ENCODE measurements around the gene GDF9.
A peak's percentile ranks its signal among the peaks of the same experiment; 100 is the strongest.

GDF9 gene

GRCh38 chr5:132873119-132873929 is 7.1 kb upstream of the GDF9 start, which contains the start of gene LEAP2:
TSS of gene LEAP2 (plus strand) at chr5:132873668. CDS start at chr5:132873695, 27 bp downstream.
- no peak for TF ChIP-seq CTCF (conservative IDR thresholded peaks at IDR 0.05; ENCODE audit: low read depth, low read length)
- H3K4me3 ChIP-seq (ENCODE audit: low read depth, low read length) = no peak within 1 kb of the TSS
- DNase-seq (ENCODE audit: low read depth) = no peak

- no peak overlapping the region for H3K4me3 ChIP-seq (ENCODE audit: low read depth, low read length)
- no peak for TF ChIP-seq CTCF (conservative IDR thresholded peaks at IDR 0.05; ENCODE audit: low read depth, low read length)
- DNase-seq (ENCODE audit: low read depth) = no peak
Observed at GRCh38 chr5:132872788-132873118, 6.5 kb upstream of the GDF9 start.

GRCh38 chr5:132871459-132872284 is 5.4 kb upstream of the GDF9 start:
- H3K4me3 ChIP-seq (ENCODE audit: low read depth, low read length) = no peak overlapping the region
- no peak for DNase-seq (ENCODE audit: low read depth)
- TF ChIP-seq CTCF (conservative IDR thresholded peaks at IDR 0.05; ENCODE audit: low read depth, low read length) = no peak

- no peak for DNase-seq (ENCODE audit: low read depth)
- H3K4me3 ChIP-seq (ENCODE audit: low read depth, low read length) = no peak overlapping the region
- TF ChIP-seq CTCF (conservative IDR thresholded peaks at IDR 0.05; ENCODE audit: low read depth, low read length) = no peak
Observed at GRCh38 chr5:132870801-132871200, 4.5 kb upstream of the GDF9 start.

DNA sequence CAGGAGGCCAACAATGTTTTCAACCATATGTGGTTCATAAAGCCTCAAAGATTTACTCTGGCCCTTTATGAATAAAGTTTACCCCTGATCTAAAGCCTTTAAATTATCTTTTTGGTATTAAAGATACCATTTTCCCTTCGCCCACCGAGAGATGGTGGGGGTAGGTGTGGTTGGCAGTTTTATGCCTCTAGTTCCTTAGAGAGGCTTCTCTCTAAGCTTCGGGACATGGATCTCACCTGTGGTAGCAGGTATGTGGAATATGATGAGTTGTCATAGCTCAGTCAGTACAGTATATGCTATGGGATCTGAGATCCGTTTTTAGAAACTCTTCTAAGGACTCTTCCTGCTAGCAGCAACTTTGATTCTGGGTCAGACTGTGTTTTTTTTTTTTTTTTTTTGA is 2.5 kb upstream of the GDF9 start:
- no peak for TF ChIP-seq CTCF (conservative IDR thresholded peaks at IDR 0.05; ENCODE audit: low read depth, low read length)
- no peak overlapping the region for H3K4me3 ChIP-seq (ENCODE audit: low read depth, low read length)

DNA sequence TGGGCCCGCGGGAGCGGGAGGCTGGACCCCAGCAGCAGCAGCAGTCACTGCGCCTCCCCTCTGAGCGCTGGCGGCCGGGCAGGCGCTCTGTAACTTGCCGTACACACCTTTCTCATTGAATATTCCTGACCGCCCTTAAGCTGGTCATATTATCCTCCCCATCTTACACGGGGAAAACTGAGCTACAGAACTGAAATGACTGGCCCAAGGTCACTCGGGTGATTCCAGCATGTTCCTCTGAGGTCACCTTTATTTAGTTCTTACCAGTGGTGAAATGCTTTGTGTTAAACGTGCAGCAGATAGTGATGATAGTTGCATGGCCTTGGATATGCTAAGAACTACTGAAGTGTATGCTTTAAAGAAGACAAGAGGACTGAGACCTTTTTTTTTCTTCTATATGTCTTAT is 780 bp upstream of the GDF9 start:
- no peak for TF ChIP-seq CTCF (conservative IDR thresholded peaks at IDR 0.05; ENCODE audit: low read depth, low read length)
- no peak for DNase-seq (ENCODE audit: low read depth)
- peak overlapping the region; percentile 95 for H3K4me3 ChIP-seq (ENCODE audit: low read depth, low read length)

More for the DNA sequence above, 2.5 kb upstream of the GDF9 start:
- DNase-seq (ENCODE audit: low read depth) = no peak
